Lung microvascular endothelial cell (primary cell): Measurements from ENCODE around the gene FAM151B. TPM values are rescaled to one million over a fixed set of nuclear protein-coding genes. Genes with fewer than 3 reads are reported as not detected.
"Not testable (repeated sequence)": the region's sequence is repeated elsewhere in the genome, so short reads cannot be mapped to it uniquely, and the experiment has no call there.

Experiments
- DNase-seq, 2 donors: peaks; one replicate each; pipeline versions ENCODE4 v3.0.0 to v3.0.0-alpha.2; 2010; ENCODE audit warnings: low read depth in 2 of 2
- total RNA-seq: library from RNA; depleted of rRNA; stranded (reverse); fragments of >200 nt; gene quantifications from 2 replicates; pipeline ENCODE4 v1.2.1, GENCODE V29; 2014

Gene FAM151B
- total RNA-seq = 2.0 and 2.2 TPM in 2 replicates

GRCh38 chr5:80487829-80488721 is at the start of gene FAM151B:
FAM151B (plus strand) TSS chr5:80488100; CDS start chr5:80488124, 24 bp downstream.
- peak; percentile 83 to 93 for DNase-seq

- no peak for DNase-seq
These were observed 49.2 kb upstream of the FAM151B start for GRCh38 chr5:80438739-80439138.

GRCh38 chr5:80439213-80439612 is 48.7 kb upstream of the FAM151B start:
- no peak for DNase-seq

GRCh38 chr5:80442742-80443141 is 45.2 kb upstream of the FAM151B start:
- no peak for DNase-seq

- no peak for DNase-seq
These were observed 34.5 kb upstream of the FAM151B start for GRCh38 chr5:80453366-80453765.

GRCh38 chr5:80463269-80463668 is 24.6 kb upstream of the FAM151B start:
- no peak for DNase-seq

- DNase-seq = peak in 1 of 2 donors; percentile 32
These were observed 21.0 kb upstream of the FAM151B start for GRCh38 chr5:80466669-80467485.

GRCh38 chr5:80468131-80468530 is 19.8 kb upstream of the FAM151B start:
- DNase-seq = no peak

- DNase-seq = not testable (repeated sequence)
These were observed 17.3 kb upstream of the FAM151B start for GRCh38 chr5:80470631-80471030.

GRCh38 chr5:80474929-80475328 is 13.0 kb upstream of the FAM151B start:
- DNase-seq = no peak

GRCh38 chr5:80479713-80480112 is 8.2 kb upstream of the FAM151B start:
- no peak for DNase-seq

- no peak for DNase-seq
These were observed 7.5 kb upstream of the FAM151B start for GRCh38 chr5:80480354-80480753.

- DNase-seq = peak; percentile 64 to 76
These were observed 6.6 kb upstream of the FAM151B start for GRCh38 chr5:80481019-80481893.

GRCh38 chr5:80482578-80482977 is 5.3 kb upstream of the FAM151B start:
- DNase-seq = no peak

GRCh38 chr5:80483636-80484232 is 4.2 kb upstream of the FAM151B start:
- DNase-seq = no peak

GRCh38 chr5:80487444-80487828 is 464 bp upstream of the FAM151B start:
- DNase-seq = no peak

GRCh38 chr5:80491296-80491695 is 3.4 kb downstream of the FAM151B start:
- no peak for DNase-seq

GRCh38 chr5:80492741-80493140 is 4.8 kb downstream of the FAM151B start:
- DNase-seq = no peak

- DNase-seq = not testable (repeated sequence)
These were observed 5.5 kb downstream of the FAM151B start for GRCh38 chr5:80493443-80493842.

GRCh38 chr5:80495891-80496290 is 8.0 kb downstream of the FAM151B start:
- DNase-seq = no peak

GRCh38 chr5:80502800-80503199 is 14.9 kb downstream of the FAM151B start:
- no peak for DNase-seq
